ENCODE results near the gene ART1.
"Not testable (repeated sequence)": the region's sequence is repeated elsewhere in the genome, so short reads cannot be mapped to it uniquely, and the experiment has no call there.

- TF ChIP-seq CTCF, POLR2A (IDR thresholded peaks at IDR 0.05): not testable (repeated sequence)
These were observed 47.2 kb upstream of the ART1 start for GRCh38 chr11:3597743-3598142.
